Uterus (tissue), 2 donors: ENCODE measurements around the gene EBLN1.

Source experiments
- CTCF ChIP-seq, 4 experiments: fragments of 200-600 bp in 2 of 4; fragments of 450-650 bp in 2 of 4; sonication (generic) in 2 of 4; IDR thresholded peaks; one replicate each; pipeline ENCODE4 v1.5.1; 2016 to 2019; ENCODE audit warnings: antibody characterized with exemption in 4 of 4, mild to moderate bottlenecking in 2 of 4, moderate library complexity in 1 of 4
- POLR2A ChIP-seq, 2 donors: fragments of 450-650 bp; IDR thresholded peaks; one replicate each; pipeline ENCODE4 v1.6.1; 2016; ENCODE audit warnings: antibody characterized with exemption in 2 of 2, mild to moderate bottlenecking in 1 of 2, moderate library complexity in 1 of 2

- TF ChIP-seq CTCF (IDR thresholded peaks at IDR 0.05) (no peak), POLR2A (IDR thresholded peaks at IDR 0.05) (no peak)
These were observed 27.0 kb upstream of the EBLN1 start for GRCh38 chr10:22244855-22245254.
